Coronary artery (tissue), 2 donors: Measurements from ENCODE around the gene LIMS1.
A peak's percentile ranks its signal among the peaks of the same experiment; 100 is the strongest.

Experiments
- DNase-seq: peaks from one replicate; pipeline ENCODE4 v3.0.0-alpha.2; 2017; ENCODE audit warnings: low spot score
- H3K27ac ChIP-seq, 2 donors: fragments of 200-600 bp; sonication (generic); one replicate each; pipeline ENCODE4 v1.5.1; 2016 to 2019
- H3K4me3 ChIP-seq: fragments of 200-600 bp; sonication (generic); 2 replicates; pipeline ENCODE4 v1.5.1; 2016; ENCODE audit warnings: mild to moderate bottlenecking, moderate library complexity
- CTCF ChIP-seq: fragments of 200-600 bp; sonication (generic); IDR thresholded peaks from one replicate; pipeline ENCODE4 v1.5.1; 2019; ENCODE audit warnings: antibody characterized with exemption

LIMS1 gene

DNA sequence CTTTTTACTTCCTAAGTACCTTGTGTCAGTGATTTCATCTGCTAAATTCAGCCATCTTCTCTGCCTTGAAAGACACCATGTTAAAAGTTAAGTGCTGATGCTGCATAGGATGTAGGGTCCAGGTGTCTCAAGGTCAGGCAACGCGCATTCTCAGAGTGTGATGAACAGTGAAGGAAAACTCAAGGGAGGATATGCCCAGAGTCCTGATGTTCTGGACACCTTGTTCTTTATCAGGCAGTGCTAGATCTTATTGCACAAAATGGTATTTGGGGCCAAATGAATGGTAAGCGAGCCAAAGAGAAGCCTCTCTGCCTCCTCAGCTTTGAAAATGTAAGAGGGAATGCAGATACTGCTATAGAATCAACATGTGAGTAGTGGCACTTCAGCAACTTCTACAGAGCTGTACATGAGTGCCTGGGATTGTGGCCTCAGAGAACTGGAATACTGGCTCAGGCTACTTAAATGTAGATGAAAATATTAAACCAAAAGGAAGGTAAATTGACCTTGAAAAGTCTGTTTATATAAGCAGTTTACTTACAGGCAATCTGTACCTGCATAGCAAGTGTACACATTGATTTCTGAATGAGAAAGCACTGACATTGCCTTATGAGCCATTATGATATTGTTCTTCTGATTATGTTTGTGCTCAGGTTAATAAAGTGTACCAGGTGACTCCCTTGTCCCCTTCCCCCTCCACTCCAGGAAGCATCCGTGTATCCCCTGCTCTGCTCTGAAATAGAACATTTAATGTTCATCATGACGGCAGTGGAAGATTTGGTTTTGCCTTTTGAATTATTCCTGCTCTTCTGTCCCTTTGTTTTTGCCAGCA, 98.3 kb downstream of the LIMS1 start:
- Histone ChIP-seq H3K4me3 (no peak overlapping the region), H3K27ac (no peak overlapping the region)
- no peak for DNase-seq
- no peak for TF ChIP-seq CTCF

GRCh38 chr2:108633409-108633808, 99.1 kb downstream of the LIMS1 start:
- DNase-seq: no peak
- Histone ChIP-seq H3K27ac (no peak overlapping the region), H3K4me3 (no peak overlapping the region)
- no peak for TF ChIP-seq CTCF

DNA sequence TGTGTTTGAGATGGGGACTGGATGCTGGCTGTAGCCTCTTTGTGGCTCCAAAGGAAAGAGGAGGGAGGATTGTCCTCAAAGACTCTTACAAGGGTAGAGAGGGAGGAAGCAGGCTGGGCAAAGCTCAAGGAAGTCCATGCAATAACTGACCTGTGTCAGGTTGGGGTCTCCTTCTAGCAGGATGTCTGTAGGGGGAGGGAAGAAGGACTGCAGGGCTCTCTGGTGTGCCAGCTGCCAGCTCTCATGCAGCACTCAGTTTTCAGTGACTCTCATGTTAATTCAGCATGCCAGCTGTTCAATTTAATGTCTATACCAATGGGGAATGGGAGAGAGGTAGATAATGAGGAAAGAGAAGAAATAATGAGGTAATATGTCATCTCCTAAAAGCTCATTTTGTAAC, 99.7 kb downstream of the LIMS1 start:
- peak overlapping the region in 1 of 2 donors; percentile 1 for H3K27ac ChIP-seq
- TF ChIP-seq CTCF: no peak
- DNase-seq: no peak
- no peak overlapping the region for H3K4me3 ChIP-seq

DNA sequence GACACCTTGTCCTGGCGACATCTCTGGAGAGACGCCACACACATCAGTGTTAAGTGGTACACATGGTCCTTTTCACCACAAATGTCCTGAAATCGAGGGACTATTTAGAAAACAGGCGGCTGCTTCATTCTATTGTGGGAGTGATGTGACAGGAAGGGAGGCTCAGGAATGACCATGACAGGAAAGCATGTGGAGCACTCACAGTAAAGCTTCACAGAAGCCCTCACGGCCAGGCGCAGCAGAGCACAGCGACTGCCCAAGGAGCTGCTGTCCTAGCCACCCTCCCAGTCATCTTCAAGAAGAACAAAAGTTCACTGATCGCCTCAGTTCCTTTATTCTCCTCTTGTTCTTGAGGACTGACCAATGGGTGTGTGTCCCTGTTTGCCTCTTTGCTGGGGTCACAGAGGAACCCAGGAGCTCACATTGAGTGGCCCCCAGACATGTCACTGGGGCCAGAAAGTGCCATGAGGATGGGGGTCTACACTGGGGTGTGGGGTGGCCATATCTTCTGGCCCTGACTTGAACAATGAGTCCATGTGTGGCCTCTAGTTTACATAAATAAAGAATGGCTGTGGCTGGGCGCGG, 100.4 kb downstream of the LIMS1 start:
- no peak overlapping the region for H3K27ac ChIP-seq
- TF ChIP-seq CTCF: no peak
- H3K4me3 ChIP-seq: no peak overlapping the region
- DNase-seq: no peak

DNA sequence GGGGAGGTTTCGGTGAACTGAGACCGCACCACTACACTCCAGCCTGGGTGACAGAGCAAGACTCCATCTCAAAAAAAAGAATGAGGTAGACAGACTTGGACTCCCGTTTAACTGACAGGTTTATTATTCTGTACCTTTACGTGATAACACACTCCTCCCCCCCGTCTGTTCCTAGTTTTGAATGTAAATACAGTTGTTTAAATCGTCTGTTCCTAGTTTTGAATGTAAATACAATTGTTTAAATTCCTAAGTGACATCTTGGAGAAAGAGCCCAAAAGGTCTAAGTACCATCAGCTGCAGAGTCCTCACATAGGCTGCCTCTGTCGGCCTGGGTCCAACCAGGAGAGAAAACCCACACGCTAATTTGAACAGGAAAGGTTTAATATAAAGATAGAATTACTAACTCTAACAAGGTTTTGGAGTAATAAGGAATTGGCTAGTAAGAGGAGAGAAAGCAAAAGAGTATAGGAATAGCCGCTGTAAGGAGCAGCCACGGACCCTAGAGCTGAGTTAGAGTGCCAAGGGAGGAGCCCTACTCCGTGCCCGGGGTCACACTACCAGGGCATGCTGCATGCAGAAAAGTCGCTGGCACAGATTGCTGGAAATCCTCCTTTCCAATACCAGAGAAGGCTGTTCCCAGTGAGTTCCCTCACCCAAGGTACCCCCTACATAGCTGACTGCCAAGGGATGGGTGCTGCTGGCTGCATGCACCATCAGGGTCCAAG, 101.5 kb downstream of the LIMS1 start:
- no peak for TF ChIP-seq CTCF
- Histone ChIP-seq H3K27ac (peak overlapping the region; percentile 24 to 79), H3K4me3 (no peak overlapping the region)
- DNase-seq: no peak

GRCh38 chr2:108637304-108637669, 103.0 kb downstream of the LIMS1 start:
- Histone ChIP-seq H3K27ac (peak overlapping the region; percentile 71 to 79), H3K4me3 (peak overlapping the region; percentile 18)
- no peak for TF ChIP-seq CTCF
- no peak for DNase-seq
